Esophagus muscularis mucosa (tissue), 3 donors: ENCODE measurements around the gene GDF2.

Experiments
- CTCF ChIP-seq, 3 experiments: fragments of 200-600 bp in 2 of 3; fragments of 450-650 bp in 1 of 3; sonication (generic) in 2 of 3; IDR thresholded peaks; one replicate each; pipeline ENCODE4 v1.5.1; 2017 to 2019; ENCODE audit warnings: antibody characterized with exemption in 3 of 3, mild to moderate bottlenecking in 2 of 3, moderate library complexity in 1 of 3
- POLR2A ChIP-seq: fragments of 450-650 bp; IDR thresholded peaks from one replicate; pipeline ENCODE4 v1.6.1; 2017; ENCODE audit warnings: antibody characterized with exemption, moderate library complexity, mild to moderate bottlenecking, low read depth

GRCh38 chr10:47358457-47358856 is 36.2 kb downstream of the GDF2 start:
- TF ChIP-seq POLR2A: no peak
- no peak for TF ChIP-seq CTCF (IDR thresholded peaks at IDR 0.05)
